Thymus (tissue), 11 donors: ENCODE data around the gene REPIN1. TPM values are rescaled to one million over a fixed set of nuclear protein-coding genes. Genes with fewer than 3 reads are reported as not detected.
A peak's percentile ranks its signal among the peaks of the same experiment; 100 is the strongest.

Experiments
- DNase-seq, 9 donors: peaks; one replicate each; pipeline ENCODE4 v3.0.0-alpha.2; 2013; ENCODE audit warnings: low spot score in 9 of 9, low read depth in 6 of 9, missing footprints in 1 of 9
- H3K27ac ChIP-seq, 2 donors: one replicate each; pipeline ENCODE4 v1.5.1; 2013; ENCODE audit warnings: control low read depth in 1 of 2, low read depth in 1 of 2, low read length in 1 of 2, mild to moderate bottlenecking in 1 of 2, moderate library complexity in 1 of 2
- H3K27me3 ChIP-seq, 2 donors: one replicate each; pipeline ENCODE4 v1.5.1; 2013; ENCODE audit warnings: low read length in 1 of 2; ENCODE audit not compliant: control insufficient read depth in 2 of 2, insufficient read depth in 1 of 2
- H3K36me3 ChIP-seq, 2 donors: one replicate each; pipeline ENCODE4 v1.5.1; 2013; ENCODE audit warnings: low read length in 1 of 2, mild to moderate bottlenecking in 1 of 2, moderate library complexity in 1 of 2; ENCODE audit not compliant: control insufficient read depth in 2 of 2, insufficient read depth in 2 of 2
- H3K4me1 ChIP-seq, 2 donors: one replicate each; pipeline ENCODE4 v1.5.1; 2013; ENCODE audit warnings: low read length in 2 of 2; ENCODE audit not compliant: control insufficient read depth in 2 of 2, insufficient read depth in 2 of 2
- H3K4me3 ChIP-seq, 2 donors: one replicate each; pipeline ENCODE4 v1.5.1; 2013; ENCODE audit warnings: low read length in 2 of 2, control low read depth in 1 of 2, mild to moderate bottlenecking in 1 of 2
- H3K9me3 ChIP-seq, 2 donors: one replicate each; pipeline ENCODE4 v1.5.1; 2013; ENCODE audit warnings: low read length in 1 of 2, mild to moderate bottlenecking in 1 of 2; ENCODE audit not compliant: control insufficient read depth in 2 of 2, insufficient read depth in 1 of 2
- WGBS: extraction: QIAGEN DNeasy Blood & Tissue Kit; methylation state at CpG from one replicate; pipeline ENCODE4 v1.1.7; 2013; 5-methylcytosine and 5-hydroxymethylcytosine counted together
- polyA plus RNA-seq: library from polyadenylated mRNA; stranded (reverse); fragments of 200-250 nt; gene quantifications from one replicate; pipeline ENCODE4 v1.2.3, GENCODE V29; 2013
- total RNA-seq: library from RNA; stranded (reverse); fragments of 120-200 nt; gene quantifications from one replicate; pipeline ENCODE4 v1.2.4, GENCODE V29; 2013
- donor health status: healthy.

Gene REPIN1
- total and polyA plus RNA-seq, 2 donors, result 58.9 to 97.0 TPM

- Histone ChIP-seq H3K27ac (peak overlapping the region in 1 of 2 donors; percentile 5), H3K4me1 (peaks cover 13 to 31% of the 10 kb centered on the region in 2 donors)
- no peak for DNase-seq
These were observed 43.5 kb upstream of the REPIN1 start for GRCh38 chr7:150325110-150325611.

GRCh38 chr7:150325901-150326300, 42.7 kb upstream of the REPIN1 start:
- Histone ChIP-seq H3K27ac (no peak overlapping the region), H3K36me3 (peaks cover 57 to 59% of the 10 kb centered on the region in 2 donors), H3K4me1 (peaks cover 13 to 31% of the 10 kb centered on the region in 2 donors), H3K27me3 (no peaks in the 10 kb centered on the region), H3K4me3 (no peak overlapping the region), H3K9me3 (no peaks in the 10 kb centered on the region)
- 98% methylated on average over 6 of the region's 6 CpGs for WGBS
- DNase-seq, result no peak

More at GRCh38 chr7:150325110-150325611, 43.5 kb upstream of the REPIN1 start:
- Histone ChIP-seq H3K9me3 (no peaks in the 10 kb centered on the region), H3K27me3 (no peaks in the 10 kb centered on the region), H3K36me3 (peaks cover 49 to 52% of the 10 kb centered on the region in 2 donors), H3K4me3 (no peak overlapping the region)
- WGBS, result 97% methylated on average over 10 of the region's 10 CpGs

- WGBS, result 96% methylated on average over 4 of the region's 4 CpGs
These were observed 41.9 kb upstream of the REPIN1 start for GRCh38 chr7:150326657-150327268.

GRCh38 chr7:150327308-150327707, 41.3 kb upstream of the REPIN1 start:
- no peak overlapping the region for H3K4me3 ChIP-seq
- peaks cover 8 to 24% of the 10 kb centered on the region in 2 donors for H3K4me1 ChIP-seq
- H3K27me3 ChIP-seq, result no peaks in the 10 kb centered on the region
- peaks cover 70 to 72% of the 10 kb centered on the region in 2 donors for H3K36me3 ChIP-seq
- 97% methylated on average over 3 of the region's 3 CpGs for WGBS
- H3K27ac ChIP-seq, result no peak overlapping the region
- DNase-seq, result no peak
- H3K9me3 ChIP-seq, result no peaks in the 10 kb centered on the region

More at GRCh38 chr7:150326657-150327268, 41.9 kb upstream of the REPIN1 start:
- no peak for DNase-seq
- Histone ChIP-seq H3K4me3 (no peak overlapping the region), H3K36me3 (peaks cover 65 to 66% of the 10 kb centered on the region in 2 donors), H3K4me1 (peaks cover 13 to 30% of the 10 kb centered on the region in 2 donors), H3K27ac (no peak overlapping the region), H3K27me3 (no peaks in the 10 kb centered on the region), H3K9me3 (no peaks in the 10 kb centered on the region)

- H3K36me3 ChIP-seq, result peaks cover 78 to 85% of the 10 kb centered on the region in 2 donors
- H3K4me3 ChIP-seq, result no peak overlapping the region
- no peaks in the 10 kb centered on the region for H3K9me3 ChIP-seq
- WGBS, result 98% methylated on average over 22 of the region's 22 CpGs
- H3K27me3 ChIP-seq, result no peaks in the 10 kb centered on the region
- DNase-seq, result no peak
- H3K4me1 ChIP-seq, result peaks cover 2 to 7% of the 10 kb centered on the region in 2 donors
- H3K27ac ChIP-seq, result no peak overlapping the region
These were observed 39.1 kb upstream of the REPIN1 start for GRCh38 chr7:150329331-150330120.

- Histone ChIP-seq H3K9me3 (no peaks in the 10 kb centered on the region), H3K4me1 (no peaks in the 10 kb centered on the region), H3K27me3 (no peaks in the 10 kb centered on the region), H3K4me3 (no peak overlapping the region), H3K27ac (no peak overlapping the region), H3K36me3 (peaks cover 73 to 82% of the 10 kb centered on the region in 2 donors)
- DNase-seq, result no peak
- 97% methylated on average over 19 of the region's 19 CpGs for WGBS
These were observed 38.3 kb upstream of the REPIN1 start for GRCh38 chr7:150330211-150330885.

- no peak overlapping the region for H3K27ac ChIP-seq
- no peak for DNase-seq
- no peaks in the 10 kb centered on the region for H3K9me3 ChIP-seq
- H3K4me1 ChIP-seq, result no peaks in the 10 kb centered on the region
- WGBS, result 98% methylated on average over 18 of the region's 18 CpGs
- H3K36me3 ChIP-seq, result peaks cover 67 to 73% of the 10 kb centered on the region in 2 donors
- H3K4me3 ChIP-seq, result no peak overlapping the region
- no peaks in the 10 kb centered on the region for H3K27me3 ChIP-seq
These were observed 35.6 kb upstream of the REPIN1 start for GRCh38 chr7:150332852-150333635.

GRCh38 chr7:150333659-150334058, 35.0 kb upstream of the REPIN1 start:
- H3K27ac ChIP-seq, result no peak overlapping the region

More at GRCh38 chr7:150333659-150334058, 35.0 kb upstream of the REPIN1 start:
- DNase-seq, result no peak
- Histone ChIP-seq H3K36me3 (peaks cover 66 to 71% of the 10 kb centered on the region in 2 donors), H3K4me3 (no peak overlapping the region), H3K27me3 (peaks cover 0 to 3% of the 10 kb centered on the region in 2 donors), H3K4me1 (no peaks in the 10 kb centered on the region), H3K9me3 (no peaks in the 10 kb centered on the region)
- WGBS, result 97% methylated on average over 10 of the region's 10 CpGs
